Measurements from ENCODE around the gene PKMYT1.

Gene PKMYT1

GRCh38 chr16:2980227-2981176 is at the start of gene PKMYT1:
Gene PKMYT1, minus strand, starts transcription at chr16:2980446. Its CDS starts 789 bp downstream, at chr16:2979657.
- peak within 1 kb of the TSS; percentile 88 for H3K9ac ChIP-seq (ENCODE audit: low read depth, low read length)
- peak within 1 kb of the TSS; percentile 98 for H3K27ac ChIP-seq (ENCODE audit: low read depth, low read length)
- no peaks in the 10 kb centered on the region for H3K9me3 ChIP-seq (ENCODE audit: control insufficient read depth, insufficient read depth, low read length)
- peak within 1 kb of the TSS; percentile 86 for H3K4me3 ChIP-seq (ENCODE audit: low read depth, low read length)
- H3K4me1 ChIP-seq (ENCODE audit: control insufficient read depth, insufficient read depth, low read length): peaks cover 27% of the 10 kb centered on the region
- no peaks in the 10 kb centered on the region for H3K27me3 ChIP-seq (ENCODE audit: control insufficient read depth, insufficient read depth, low read length)
- peaks cover 32% of the 10 kb centered on the region for H3K36me3 ChIP-seq (ENCODE audit: control insufficient read depth, insufficient read depth, low read length)

GRCh38 chr16:3029491-3030221 is 49.4 kb upstream of the PKMYT1 start:
- H3K27ac ChIP-seq (ENCODE audit: low read depth, low read length): no peak overlapping the region
- H3K9ac ChIP-seq (ENCODE audit: low read depth, low read length): no peak overlapping the region
- H3K27me3 ChIP-seq (ENCODE audit: control insufficient read depth, insufficient read depth, low read length): peaks cover 4% of the 10 kb centered on the region
- peaks cover 20% of the 10 kb centered on the region for H3K36me3 ChIP-seq (ENCODE audit: control insufficient read depth, insufficient read depth, low read length)
- H3K4me3 ChIP-seq (ENCODE audit: low read depth, low read length): no peak overlapping the region
- H3K9me3 ChIP-seq (ENCODE audit: control insufficient read depth, insufficient read depth, low read length): no peaks in the 10 kb centered on the region
- peaks cover 11% of the 10 kb centered on the region; the same call in 1 of the 2 replicates for H3K4me1 ChIP-seq (ENCODE audit: control insufficient read depth, insufficient read depth, low read length)

GRCh38 chr16:3028716-3029319 is 48.6 kb upstream of the PKMYT1 start:
- H3K9me3 ChIP-seq (ENCODE audit: control insufficient read depth, insufficient read depth, low read length): no peaks in the 10 kb centered on the region
- H3K36me3 ChIP-seq (ENCODE audit: control insufficient read depth, insufficient read depth, low read length): peaks cover 20% of the 10 kb centered on the region
- peaks cover 11% of the 10 kb centered on the region; the same call in 1 of the 2 replicates for H3K4me1 ChIP-seq (ENCODE audit: control insufficient read depth, insufficient read depth, low read length)
- H3K9ac ChIP-seq (ENCODE audit: low read depth, low read length): no peak overlapping the region
- no peak overlapping the region for H3K27ac ChIP-seq (ENCODE audit: low read depth, low read length)
- H3K27me3 ChIP-seq (ENCODE audit: control insufficient read depth, insufficient read depth, low read length): peaks cover 4% of the 10 kb centered on the region
- H3K4me3 ChIP-seq (ENCODE audit: low read depth, low read length): no peak overlapping the region

GRCh38 chr16:3027983-3028715 is 47.9 kb upstream of the PKMYT1 start:
- Histone ChIP-seq H3K36me3 (ENCODE audit: control insufficient read depth, insufficient read depth, low read length) (peaks cover 20% of the 10 kb centered on the region), H3K4me1 (ENCODE audit: control insufficient read depth, insufficient read depth, low read length) (peaks cover 11% of the 10 kb centered on the region; the same call in 1 of the 2 replicates), H3K9ac (ENCODE audit: low read depth, low read length) (0 out of 2 replicates have a peak overlapping the region, but pooled peaks have one; percentile 15), H3K27me3 (ENCODE audit: control insufficient read depth, insufficient read depth, low read length) (peaks cover 4% of the 10 kb centered on the region), H3K9me3 (ENCODE audit: control insufficient read depth, insufficient read depth, low read length) (no peaks in the 10 kb centered on the region), H3K4me3 (ENCODE audit: low read depth, low read length) (peak overlapping the region; percentile 32; the same call in 1 of the 2 replicates), H3K27ac (ENCODE audit: low read depth, low read length) (peak overlapping the region; percentile 46)

- Histone ChIP-seq H3K36me3 (ENCODE audit: control insufficient read depth, insufficient read depth, low read length) (peaks cover 20% of the 10 kb centered on the region), H3K4me1 (ENCODE audit: control insufficient read depth, insufficient read depth, low read length) (peaks cover 17% of the 10 kb centered on the region), H3K9me3 (ENCODE audit: control insufficient read depth, insufficient read depth, low read length) (no peaks in the 10 kb centered on the region), H3K27me3 (ENCODE audit: control insufficient read depth, insufficient read depth, low read length) (peaks cover 4% of the 10 kb centered on the region), H3K4me3 (ENCODE audit: low read depth, low read length) (no peak overlapping the region), H3K27ac (ENCODE audit: low read depth, low read length) (no peak overlapping the region), H3K9ac (ENCODE audit: low read depth, low read length) (no peak overlapping the region)
These were observed 47.2 kb upstream of the PKMYT1 start for GRCh38 chr16:3027489-3027795.

GRCh38 chr16:3026609-3027488 is 46.6 kb upstream of the PKMYT1 start:
- Histone ChIP-seq H3K27me3 (ENCODE audit: control insufficient read depth, insufficient read depth, low read length) (peaks cover 4% of the 10 kb centered on the region), H3K4me1 (ENCODE audit: control insufficient read depth, insufficient read depth, low read length) (peaks cover 22% of the 10 kb centered on the region), H3K9ac (ENCODE audit: low read depth, low read length) (no peak overlapping the region), H3K36me3 (ENCODE audit: control insufficient read depth, insufficient read depth, low read length) (peaks cover 23% of the 10 kb centered on the region), H3K9me3 (ENCODE audit: control insufficient read depth, insufficient read depth, low read length) (no peaks in the 10 kb centered on the region), H3K27ac (ENCODE audit: low read depth, low read length) (no peak overlapping the region), H3K4me3 (ENCODE audit: low read depth, low read length) (no peak overlapping the region)

GRCh38 chr16:3026003-3026378 is 45.7 kb upstream of the PKMYT1 start:
- H3K27ac ChIP-seq (ENCODE audit: low read depth, low read length): no peak overlapping the region
- H3K4me1 ChIP-seq (ENCODE audit: control insufficient read depth, insufficient read depth, low read length): peaks cover 19% of the 10 kb centered on the region
- H3K9me3 ChIP-seq (ENCODE audit: control insufficient read depth, insufficient read depth, low read length): no peaks in the 10 kb centered on the region

GRCh38 chr16:3025032-3026002 is 45.1 kb upstream of the PKMYT1 start:
- Histone ChIP-seq H3K4me1 (ENCODE audit: control insufficient read depth, insufficient read depth, low read length) (peaks cover 19% of the 10 kb centered on the region), H3K4me3 (ENCODE audit: low read depth, low read length) (no peak overlapping the region)

More at GRCh38 chr16:3026003-3026378, 45.7 kb upstream of the PKMYT1 start:
- peaks cover 4% of the 10 kb centered on the region for H3K27me3 ChIP-seq (ENCODE audit: control insufficient read depth, insufficient read depth, low read length)
- peaks cover 23% of the 10 kb centered on the region for H3K36me3 ChIP-seq (ENCODE audit: control insufficient read depth, insufficient read depth, low read length)
- no peak overlapping the region for H3K9ac ChIP-seq (ENCODE audit: low read depth, low read length)
- no peak overlapping the region for H3K4me3 ChIP-seq (ENCODE audit: low read depth, low read length)

More at GRCh38 chr16:3025032-3026002, 45.1 kb upstream of the PKMYT1 start:
- H3K9me3 ChIP-seq (ENCODE audit: control insufficient read depth, insufficient read depth, low read length): no peaks in the 10 kb centered on the region
- H3K27ac ChIP-seq (ENCODE audit: low read depth, low read length): no peak overlapping the region
- H3K36me3 ChIP-seq (ENCODE audit: control insufficient read depth, insufficient read depth, low read length): peaks cover 23% of the 10 kb centered on the region
- peaks cover 4% of the 10 kb centered on the region for H3K27me3 ChIP-seq (ENCODE audit: control insufficient read depth, insufficient read depth, low read length)
- no peak overlapping the region for H3K9ac ChIP-seq (ENCODE audit: low read depth, low read length)

Measured in HUES48 (cell line).